ENCODE measurements around the gene CCL1.

CCL1 gene

DNA sequence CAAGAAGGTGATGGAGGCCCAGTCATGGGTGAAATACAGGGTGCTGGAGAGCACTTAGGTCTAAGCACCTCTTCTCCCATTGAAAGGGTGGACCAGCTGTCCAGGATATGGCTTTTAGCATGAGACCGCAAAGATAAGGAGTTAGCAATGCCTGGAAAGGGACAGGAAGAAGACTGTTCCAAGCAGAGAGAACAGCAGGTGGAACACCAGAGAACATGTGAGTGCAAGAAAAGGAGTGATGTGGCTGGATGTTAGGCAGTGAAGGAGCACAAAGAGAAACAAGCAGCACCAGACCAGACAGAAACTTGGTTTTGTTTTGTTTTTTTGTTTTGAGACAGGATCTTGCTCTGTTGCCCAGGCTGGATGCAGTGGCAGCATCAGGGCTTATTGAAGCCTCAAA lies 45.4 kb upstream of the CCL1 start:
- H2AFZ ChIP-seq (ENCODE audit: insufficient read depth, low read length, poor library complexity): no peak overlapping the region
- no peak overlapping the region for H3K18ac ChIP-seq (ENCODE audit: low read length)
- H4K8ac ChIP-seq (ENCODE audit: low read depth, low read length): no peak overlapping the region
- H3K79me2 ChIP-seq (ENCODE audit: control insufficient read depth, insufficient read depth, low read length, poor library complexity): no peaks in the 10 kb centered on the region
- H3K14ac ChIP-seq (ENCODE audit: low read length): no peak overlapping the region
- no peak overlapping the region for H3K4me3 ChIP-seq (ENCODE audit: low read depth, low read length)
- no peaks in the 10 kb centered on the region for H3K36me3 ChIP-seq (ENCODE audit: control insufficient read depth in 1 of 2, insufficient read depth in 2 of 2, low read length in 2 of 2)
- H2BK12ac ChIP-seq (ENCODE audit: low read length): no peak overlapping the region
- H3K4me1 ChIP-seq (ENCODE audit: control insufficient read depth in 1 of 2, insufficient read depth in 2 of 2, low read length in 2 of 2): no peaks in the 10 kb centered on the region
- H2BK5ac ChIP-seq (ENCODE audit: low read depth, low read length, poor library complexity): no peak overlapping the region
- H2BK120ac ChIP-seq (ENCODE audit: insufficient read depth, low read length, poor library complexity): no peak overlapping the region
- no peak overlapping the region for H3K23ac ChIP-seq (ENCODE audit: low read length)
- DNase-seq: no peak
- no peak overlapping the region for H3K9ac ChIP-seq (ENCODE audit: low read length)
- H2AK5ac ChIP-seq (ENCODE audit: low read length): no peak overlapping the region
- no peak overlapping the region for H3K27ac ChIP-seq (ENCODE audit: low read depth, low read length)
- H3K79me1 ChIP-seq (ENCODE audit: low read length): no peaks in the 10 kb centered on the region
- H3K4ac ChIP-seq (ENCODE audit: low read depth, low read length): no peak overlapping the region
- no peaks in the 10 kb centered on the region for H3K9me3 ChIP-seq (ENCODE audit: insufficient read depth, low read depth, low read length)
- H4K91ac ChIP-seq (ENCODE audit: low read depth, low read length): no peak overlapping the region
- H4K12ac ChIP-seq (ENCODE audit: low read depth, low read length): no peak overlapping the region
- no CpG with 5 or more reads among the region's 1 CpG for WGBS (ENCODE audit: extremely low coverage, insufficient coverage, insufficient read length)
- H3K27me3 ChIP-seq (ENCODE audit: insufficient read depth, low read length): no peaks in the 10 kb centered on the region
- no peak overlapping the region for H3K4me2 ChIP-seq (ENCODE audit: low read length)

DNA sequence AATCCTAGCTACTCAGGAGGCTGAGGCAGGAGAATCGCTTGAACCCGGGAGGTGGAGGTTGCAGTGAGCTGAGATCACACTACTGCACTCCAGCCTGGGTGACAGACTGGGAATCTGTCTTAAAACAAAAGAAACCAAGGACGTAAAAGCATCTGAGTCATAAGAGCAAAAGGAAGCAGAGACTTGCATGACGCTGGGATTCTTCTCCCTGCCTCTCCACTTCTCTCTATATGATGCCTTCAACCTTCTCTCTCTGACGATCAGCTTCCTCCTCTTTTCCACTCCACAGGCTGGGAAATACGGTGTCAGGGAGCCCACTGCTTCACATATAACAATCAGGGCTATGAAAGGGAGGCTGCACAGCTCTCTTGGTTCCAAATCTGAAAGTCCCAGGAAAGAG lies 43.2 kb upstream of the CCL1 start:
- H3K4me2 ChIP-seq (ENCODE audit: low read length): no peak overlapping the region
- no peak overlapping the region for H3K27ac ChIP-seq (ENCODE audit: low read depth, low read length)
- H3K9me3 ChIP-seq (ENCODE audit: insufficient read depth, low read depth, low read length): no peaks in the 10 kb centered on the region
- H3K79me2 ChIP-seq (ENCODE audit: control insufficient read depth, insufficient read depth, low read length, poor library complexity): no peaks in the 10 kb centered on the region
- H3K36me3 ChIP-seq (ENCODE audit: control insufficient read depth in 1 of 2, insufficient read depth in 2 of 2, low read length in 2 of 2): no peaks in the 10 kb centered on the region
- DNase-seq: no peak
- no peak overlapping the region for H2AFZ ChIP-seq (ENCODE audit: insufficient read depth, low read length, poor library complexity)
- no peak overlapping the region for H2AK5ac ChIP-seq (ENCODE audit: low read length)
- no peak overlapping the region for H3K4ac ChIP-seq (ENCODE audit: low read depth, low read length)
- no peak overlapping the region for H2BK12ac ChIP-seq (ENCODE audit: low read length)
- no peak overlapping the region for H2BK120ac ChIP-seq (ENCODE audit: insufficient read depth, low read length, poor library complexity)
- H2BK5ac ChIP-seq (ENCODE audit: low read depth, low read length, poor library complexity): no peak overlapping the region
- H3K4me3 ChIP-seq (ENCODE audit: low read depth, low read length): no peak overlapping the region
- no peaks in the 10 kb centered on the region for H3K27me3 ChIP-seq (ENCODE audit: insufficient read depth, low read length)
- H3K9ac ChIP-seq (ENCODE audit: low read length): no peak overlapping the region
- no peak overlapping the region for H4K8ac ChIP-seq (ENCODE audit: low read depth, low read length)
- no peak overlapping the region for H3K23ac ChIP-seq (ENCODE audit: low read length)
- no peaks in the 10 kb centered on the region for H3K4me1 ChIP-seq (ENCODE audit: control insufficient read depth in 1 of 2, insufficient read depth in 2 of 2, low read length in 2 of 2)
- H3K18ac ChIP-seq (ENCODE audit: low read length): no peak overlapping the region
- H4K12ac ChIP-seq (ENCODE audit: low read depth, low read length): no peak overlapping the region
- H3K14ac ChIP-seq (ENCODE audit: low read length): no peak overlapping the region
- H3K79me1 ChIP-seq (ENCODE audit: low read length): no peaks in the 10 kb centered on the region
- no peak overlapping the region for H4K91ac ChIP-seq (ENCODE audit: low read depth, low read length)
- WGBS (ENCODE audit: extremely low coverage, insufficient coverage, insufficient read length): no CpG with 5 or more reads among the region's 6 CpGs

DNA sequence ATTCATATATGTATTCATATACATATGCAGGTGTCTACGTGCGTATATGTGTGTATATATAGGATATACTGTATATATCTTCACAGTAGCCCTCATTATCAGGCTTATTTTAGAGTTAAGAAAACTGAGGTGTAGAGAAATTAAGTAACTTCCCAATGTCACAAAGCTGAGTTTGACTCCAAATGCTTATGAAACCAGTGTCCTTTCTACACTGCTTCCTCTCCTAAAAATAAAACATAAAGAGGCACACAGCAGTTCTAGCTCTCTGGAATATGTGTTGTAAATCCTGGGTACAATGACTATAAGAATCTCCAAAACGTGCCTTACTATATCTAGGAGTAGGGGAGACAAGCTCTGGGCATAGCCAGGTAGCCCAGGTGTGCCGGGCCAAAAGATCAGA lies 40.0 kb upstream of the CCL1 start:
- H3K4me1 ChIP-seq (ENCODE audit: control insufficient read depth in 1 of 2, insufficient read depth in 2 of 2, low read length in 2 of 2): no peaks in the 10 kb centered on the region
- whole genome bisulfite sequencing (ENCODE audit: extremely low coverage, insufficient coverage, insufficient read length): no CpG with 5 or more reads among the region's 4 CpGs

DNA sequence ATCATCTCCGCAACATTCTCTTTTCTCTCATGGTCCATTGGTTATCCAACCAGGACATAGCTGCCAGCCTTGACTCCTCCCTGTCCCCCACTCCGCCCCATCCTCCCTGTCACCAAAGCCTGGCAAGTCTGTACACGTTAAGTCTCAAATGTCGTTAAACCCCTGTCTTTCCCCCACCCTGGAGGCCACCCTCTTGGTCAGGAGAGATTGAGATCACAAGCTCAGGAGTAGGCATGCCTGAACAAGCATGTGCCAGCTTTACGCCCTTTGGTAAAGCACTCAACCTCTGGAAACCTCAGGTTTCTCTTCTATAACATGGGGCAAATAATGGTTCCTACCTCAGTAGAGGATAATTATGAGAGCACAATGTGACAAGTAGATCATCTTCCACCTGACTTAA lies 38.1 kb upstream of the CCL1 start:
- Histone ChIP-seq H3K4me2 (ENCODE audit: low read length) (no peak overlapping the region), H3K9me3 (ENCODE audit: insufficient read depth, low read depth, low read length) (no peaks in the 10 kb centered on the region), H3K23ac (ENCODE audit: low read length) (no peak overlapping the region), H3K14ac (ENCODE audit: low read length) (no peak overlapping the region), H2BK120ac (ENCODE audit: insufficient read depth, low read length, poor library complexity) (no peak overlapping the region), H3K9ac (ENCODE audit: low read length) (no peak overlapping the region), H3K27me3 (ENCODE audit: insufficient read depth, low read length) (no peaks in the 10 kb centered on the region), H4K8ac (ENCODE audit: low read depth, low read length) (no peak overlapping the region), H2BK12ac (ENCODE audit: low read length) (no peak overlapping the region), H2AK5ac (ENCODE audit: low read length) (no peak overlapping the region), H3K79me1 (ENCODE audit: low read length) (no peaks in the 10 kb centered on the region), H3K79me2 (ENCODE audit: control insufficient read depth, insufficient read depth, low read length, poor library complexity) (no peaks in the 10 kb centered on the region), H2AFZ (ENCODE audit: insufficient read depth, low read length, poor library complexity) (no peak overlapping the region), H3K18ac (ENCODE audit: low read length) (no peak overlapping the region), H4K91ac (ENCODE audit: low read depth, low read length) (no peak overlapping the region), H4K12ac (ENCODE audit: low read depth, low read length) (no peak overlapping the region), H3K4ac (ENCODE audit: low read depth, low read length) (no peak overlapping the region), H3K4me3 (ENCODE audit: low read depth, low read length) (no peak overlapping the region), H2BK5ac (ENCODE audit: low read depth, low read length, poor library complexity) (no peak overlapping the region), H3K36me3 (ENCODE audit: control insufficient read depth in 1 of 2, insufficient read depth in 2 of 2, low read length in 2 of 2) (no peaks in the 10 kb centered on the region), H3K27ac (ENCODE audit: low read depth, low read length) (no peak overlapping the region), H3K4me1 (ENCODE audit: control insufficient read depth in 1 of 2, insufficient read depth in 2 of 2, low read length in 2 of 2) (no peaks in the 10 kb centered on the region)
- no CpG with 5 or more reads among the region's 5 CpGs for WGBS (ENCODE audit: extremely low coverage, insufficient coverage, insufficient read length)
- DNase-seq: no peak

More for the DNA sequence above, 40.0 kb upstream of the CCL1 start:
- H4K12ac ChIP-seq (ENCODE audit: low read depth, low read length): no peak overlapping the region
- H3K4me2 ChIP-seq (ENCODE audit: low read length): no peak overlapping the region
- no peak overlapping the region for H2BK12ac ChIP-seq (ENCODE audit: low read length)
- no peak for DNase-seq
- no peak overlapping the region for H3K9ac ChIP-seq (ENCODE audit: low read length)
- no peak overlapping the region for H2BK120ac ChIP-seq (ENCODE audit: insufficient read depth, low read length, poor library complexity)
- H3K4me3 ChIP-seq (ENCODE audit: low read depth, low read length): no peak overlapping the region
- H3K4ac ChIP-seq (ENCODE audit: low read depth, low read length): no peak overlapping the region
- no peaks in the 10 kb centered on the region for H3K36me3 ChIP-seq (ENCODE audit: control insufficient read depth in 1 of 2, insufficient read depth in 2 of 2, low read length in 2 of 2)
- H3K18ac ChIP-seq (ENCODE audit: low read length): no peak overlapping the region
- no peaks in the 10 kb centered on the region for H3K9me3 ChIP-seq (ENCODE audit: insufficient read depth, low read depth, low read length)
- H4K91ac ChIP-seq (ENCODE audit: low read depth, low read length): no peak overlapping the region
- no peak overlapping the region for H3K23ac ChIP-seq (ENCODE audit: low read length)
- H4K8ac ChIP-seq (ENCODE audit: low read depth, low read length): no peak overlapping the region
- no peak overlapping the region for H2AK5ac ChIP-seq (ENCODE audit: low read length)
- H2BK5ac ChIP-seq (ENCODE audit: low read depth, low read length, poor library complexity): no peak overlapping the region
- no peak overlapping the region for H2AFZ ChIP-seq (ENCODE audit: insufficient read depth, low read length, poor library complexity)
- H3K27me3 ChIP-seq (ENCODE audit: insufficient read depth, low read length): no peaks in the 10 kb centered on the region
- H3K79me1 ChIP-seq (ENCODE audit: low read length): no peaks in the 10 kb centered on the region
- no peak overlapping the region for H3K14ac ChIP-seq (ENCODE audit: low read length)
- H3K27ac ChIP-seq (ENCODE audit: low read depth, low read length): no peak overlapping the region
- H3K79me2 ChIP-seq (ENCODE audit: control insufficient read depth, insufficient read depth, low read length, poor library complexity): no peaks in the 10 kb centered on the region

All from trophoblast cell (in vitro differentiated cells and primary cell).